Measurements from ENCODE around the gene BNIP2. TPM values are rescaled to one million over a fixed set of nuclear protein-coding genes. Genes with fewer than 3 reads are reported as not detected.
"Not testable (repeated sequence)": the region's sequence is repeated elsewhere in the genome, so short reads cannot be mapped to it uniquely, and the experiment has no call there.

Gene BNIP2
- total RNA-seq, 1 donor from 2014 or later = 70.2 TPM

GRCh38 chr15:59699810-59700431, 10.8 kb upstream of the BNIP2 start:
- TF ChIP-seq CTCF (IDR thresholded peaks at IDR 0.05; ENCODE audit: partially characterized antibody, unreplicated experiment) = no peak
- H3K27me3 Mint-ChIP-seq (ENCODE audit: unreplicated experiment) = peaks cover 2% of the 10 kb centered on the region
- DNase-seq = no peak
- H3K4me1 Mint-ChIP-seq (ENCODE audit: low read depth, unreplicated experiment) = no peaks in the 10 kb centered on the region
- no peaks in the 10 kb centered on the region for H3K36me3 Mint-ChIP-seq (ENCODE audit: unreplicated experiment)
- H3K4me3 Mint-ChIP-seq (ENCODE audit: unreplicated experiment) = no peak overlapping the region
- no peaks in the 10 kb centered on the region for H3K9me3 Mint-ChIP-seq (ENCODE audit: unreplicated experiment)
- no peak overlapping the region for H3K27ac Mint-ChIP-seq (ENCODE audit: unreplicated experiment)

GRCh38 chr15:59698065-59698464, 8.9 kb upstream of the BNIP2 start:
- not testable (repeated sequence) for H3K4me3 Mint-ChIP-seq (ENCODE audit: unreplicated experiment); H3K36me3 Mint-ChIP-seq (ENCODE audit: unreplicated experiment); H3K4me1 Mint-ChIP-seq (ENCODE audit: low read depth, unreplicated experiment); DNase-seq; H3K9me3 Mint-ChIP-seq (ENCODE audit: unreplicated experiment); H3K27me3 Mint-ChIP-seq (ENCODE audit: unreplicated experiment); H3K27ac Mint-ChIP-seq (ENCODE audit: unreplicated experiment)

GRCh38 chr15:59696332-59696731, 7.2 kb upstream of the BNIP2 start:
- no peak overlapping the region for H3K4me3 Mint-ChIP-seq (ENCODE audit: unreplicated experiment)
- H3K4me1 Mint-ChIP-seq (ENCODE audit: low read depth, unreplicated experiment) = no peaks in the 10 kb centered on the region
- no peak for TF ChIP-seq CTCF (IDR thresholded peaks at IDR 0.05; ENCODE audit: partially characterized antibody, unreplicated experiment)
- DNase-seq = no peak
- no peak overlapping the region for H3K27ac Mint-ChIP-seq (ENCODE audit: unreplicated experiment)
- H3K27me3 Mint-ChIP-seq (ENCODE audit: unreplicated experiment) = peaks cover 2% of the 10 kb centered on the region
- no peaks in the 10 kb centered on the region for H3K36me3 Mint-ChIP-seq (ENCODE audit: unreplicated experiment)
- H3K9me3 Mint-ChIP-seq (ENCODE audit: unreplicated experiment) = no peaks in the 10 kb centered on the region

- TF ChIP-seq CTCF (IDR thresholded peaks at IDR 0.05; ENCODE audit: partially characterized antibody, unreplicated experiment) = no peak
- no peak for DNase-seq
- Mint-ChIP-seq H3K27ac (ENCODE audit: unreplicated experiment) (no peak overlapping the region), H3K27me3 (ENCODE audit: unreplicated experiment) (peaks cover 2% of the 10 kb centered on the region), H3K4me1 (ENCODE audit: low read depth, unreplicated experiment) (no peaks in the 10 kb centered on the region), H3K9me3 (ENCODE audit: unreplicated experiment) (peaks cover under 1% of the 10 kb centered on the region), H3K4me3 (ENCODE audit: unreplicated experiment) (no peak overlapping the region), H3K36me3 (ENCODE audit: unreplicated experiment) (no peaks in the 10 kb centered on the region)
These were observed 5.7 kb upstream of the BNIP2 start for GRCh38 chr15:59694779-59695178.

- Mint-ChIP-seq H3K4me3 (ENCODE audit: unreplicated experiment) (no peak overlapping the region), H3K27ac (ENCODE audit: unreplicated experiment) (no peak overlapping the region), H3K9me3 (ENCODE audit: unreplicated experiment) (peaks cover 12% of the 10 kb centered on the region), H3K27me3 (ENCODE audit: unreplicated experiment) (no peaks in the 10 kb centered on the region), H3K36me3 (ENCODE audit: unreplicated experiment) (no peaks in the 10 kb centered on the region), H3K4me1 (ENCODE audit: low read depth, unreplicated experiment) (peaks cover 14% of the 10 kb centered on the region)
- DNase-seq = peak; percentile 30
- TF ChIP-seq CTCF (IDR thresholded peaks at IDR 0.05; ENCODE audit: partially characterized antibody, unreplicated experiment) = peak; percentile 69
These were observed 2.2 kb upstream of the BNIP2 start for GRCh38 chr15:59691194-59691805.
